ENCODE measurements around the gene LRP1B.

Gene LRP1B

DNA sequence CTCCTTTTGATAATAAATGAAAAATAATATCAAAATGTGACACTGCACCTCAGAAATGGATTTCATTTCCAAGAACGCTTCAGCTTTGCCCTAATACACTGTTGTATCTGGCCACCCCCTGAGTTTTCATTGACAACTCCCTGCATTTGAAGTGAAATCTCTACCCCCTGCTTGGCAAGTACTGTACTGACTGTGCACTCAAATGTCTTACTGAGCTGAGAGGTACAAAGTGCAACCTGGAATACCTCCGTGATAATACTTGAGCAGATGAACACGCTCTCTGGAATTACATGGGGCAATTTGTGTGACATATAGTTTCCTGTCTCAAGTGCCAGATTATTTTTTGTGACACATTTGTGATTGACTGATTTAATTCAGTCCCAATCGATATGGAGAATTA, 231.1 kb downstream of the LRP1B start:
- H3K9me3 ChIP-seq (ENCODE audit: low read length): no peaks in the 10 kb centered on the region
- no peaks in the 10 kb centered on the region for H3K9me2 ChIP-seq (ENCODE audit: low read depth, low read length)
- H3K36me3 ChIP-seq (ENCODE audit: insufficient read depth, low read length): no peaks in the 10 kb centered on the region
- H3K9ac ChIP-seq (ENCODE audit: low read length): no peak overlapping the region
- no peaks in the 10 kb centered on the region for H3K4me1 ChIP-seq (ENCODE audit: insufficient read depth, low read length, severe bottlenecking)
- H3K27me3 ChIP-seq (ENCODE audit: insufficient read depth, low read length): no peaks in the 10 kb centered on the region
- TF ChIP-seq EZH2 (IDR thresholded peaks at IDR 0.05; ENCODE audit: borderline replicate concordance, low read length): no peak
- TF ChIP-seq, protein P1, sequence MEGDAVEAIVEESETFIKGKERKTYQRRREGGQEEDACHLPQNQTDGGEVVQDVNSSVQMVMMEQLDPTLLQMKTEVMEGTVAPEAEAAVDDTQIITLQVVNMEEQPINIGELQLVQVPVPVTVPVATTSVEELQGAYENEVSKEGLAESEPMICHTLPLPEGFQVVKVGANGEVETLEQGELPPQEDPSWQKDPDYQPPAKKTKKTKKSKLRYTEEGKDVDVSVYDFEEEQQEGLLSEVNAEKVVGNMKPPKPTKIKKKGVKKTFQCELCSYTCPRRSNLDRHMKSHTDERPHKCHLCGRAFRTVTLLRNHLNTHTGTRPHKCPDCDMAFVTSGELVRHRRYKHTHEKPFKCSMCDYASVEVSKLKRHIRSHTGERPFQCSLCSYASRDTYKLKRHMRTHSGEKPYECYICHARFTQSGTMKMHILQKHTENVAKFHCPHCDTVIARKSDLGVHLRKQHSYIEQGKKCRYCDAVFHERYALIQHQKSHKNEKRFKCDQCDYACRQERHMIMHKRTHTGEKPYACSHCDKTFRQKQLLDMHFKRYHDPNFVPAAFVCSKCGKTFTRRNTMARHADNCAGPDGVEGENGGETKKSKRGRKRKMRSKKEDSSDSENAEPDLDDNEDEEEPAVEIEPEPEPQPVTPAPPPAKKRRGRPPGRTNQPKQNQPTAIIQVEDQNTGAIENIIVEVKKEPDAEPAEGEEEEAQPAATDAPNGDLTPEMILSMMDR (IDR thresholded peaks at IDR 0.05; ENCODE audit: low read length): no peak
- H3F3A ChIP-seq (ENCODE audit: insufficient read depth, low read length): no peaks in the 10 kb centered on the region
- no peaks in the 10 kb centered on the region for H3K79me2 ChIP-seq (ENCODE audit: insufficient read depth, low read length)
- no peaks in the 10 kb centered on the region for H4K20me1 ChIP-seq (ENCODE audit: insufficient read depth, low read length)
- no peak overlapping the region for H2AFZ ChIP-seq (ENCODE audit: low read length)
- no peak overlapping the region for H3K27ac ChIP-seq (ENCODE audit: low read depth, low read length, poor library complexity, severe bottlenecking)
- no peak overlapping the region for H3K4me3 ChIP-seq (ENCODE audit: low read depth, low read length, poor library complexity, severe bottlenecking)
- no peak overlapping the region for H3K4me2 ChIP-seq (ENCODE audit: low read length)

DNA sequence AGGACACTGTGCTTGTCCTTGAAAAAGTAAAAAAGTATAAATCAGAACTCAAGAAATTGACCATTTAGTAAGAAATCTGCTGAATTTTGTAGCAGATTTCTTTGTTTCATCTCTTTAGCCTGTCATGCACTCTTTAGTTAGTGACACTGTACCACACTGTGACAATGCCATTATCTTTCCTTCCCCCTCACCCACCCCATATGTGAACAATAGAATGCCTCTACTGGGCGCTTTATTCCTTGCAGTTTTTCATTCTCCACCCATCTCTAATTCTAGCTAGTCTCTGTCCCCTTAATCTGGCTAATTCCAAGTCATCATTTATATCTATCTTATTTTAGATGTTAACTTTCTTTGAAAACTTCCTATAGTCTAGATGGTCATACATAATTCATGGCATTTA, 241.0 kb downstream of the LRP1B start:
- H3K9ac ChIP-seq (ENCODE audit: low read length): no peak overlapping the region
- TF ChIP-seq, protein P1 (IDR thresholded peaks at IDR 0.05; ENCODE audit: low read length): no peak
- TF ChIP-seq EZH2 (IDR thresholded peaks at IDR 0.05; ENCODE audit: borderline replicate concordance, low read length): no peak
- H2AFZ ChIP-seq (ENCODE audit: low read length): no peak overlapping the region

DNA sequence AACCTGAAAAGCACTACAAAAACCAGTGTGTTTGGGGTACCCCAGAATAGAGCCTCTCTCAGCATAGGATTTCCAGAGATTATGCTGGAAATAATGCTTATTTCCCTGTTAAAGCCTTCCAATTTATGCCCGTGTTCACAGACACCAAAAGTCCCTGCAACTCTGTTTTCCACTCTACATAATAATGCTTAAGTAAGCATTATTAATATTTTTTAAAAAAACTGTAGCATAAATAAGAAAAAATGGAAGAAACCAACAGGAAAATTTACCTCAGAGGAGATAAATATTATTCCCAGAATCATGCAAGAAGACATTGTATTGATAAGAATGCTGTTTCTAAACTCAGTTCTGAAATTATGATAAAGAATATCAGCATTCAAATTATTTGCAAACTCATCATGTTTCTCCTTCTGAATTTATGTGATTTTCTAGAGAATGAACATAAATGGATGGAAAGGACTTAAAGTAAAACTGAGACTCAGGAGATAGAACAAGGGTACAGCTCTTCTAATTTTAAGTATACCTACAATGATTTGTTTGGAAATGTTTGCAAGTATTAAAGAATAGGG, 241.7 kb downstream of the LRP1B start:
- Histone ChIP-seq H3K9me3 (ENCODE audit: low read length) (no peaks in the 10 kb centered on the region), H4K20me1 (ENCODE audit: insufficient read depth, low read length) (no peaks in the 10 kb centered on the region)

More for the DNA sequence above, 241.0 kb downstream of the LRP1B start:
- no peaks in the 10 kb centered on the region for H3K79me2 ChIP-seq (ENCODE audit: insufficient read depth, low read length)
- no peaks in the 10 kb centered on the region for H4K20me1 ChIP-seq (ENCODE audit: insufficient read depth, low read length)
- H3K36me3 ChIP-seq (ENCODE audit: insufficient read depth, low read length): no peaks in the 10 kb centered on the region
- no peak overlapping the region for H3K4me3 ChIP-seq (ENCODE audit: low read depth, low read length, poor library complexity, severe bottlenecking)
- no peaks in the 10 kb centered on the region for H3K4me1 ChIP-seq (ENCODE audit: insufficient read depth, low read length, severe bottlenecking)
- H3K27me3 ChIP-seq (ENCODE audit: insufficient read depth, low read length): no peaks in the 10 kb centered on the region
- H3K9me2 ChIP-seq (ENCODE audit: low read depth, low read length): no peaks in the 10 kb centered on the region
- no peaks in the 10 kb centered on the region for H3F3A ChIP-seq (ENCODE audit: insufficient read depth, low read length)
- H3K9me3 ChIP-seq (ENCODE audit: low read length): no peaks in the 10 kb centered on the region
- no peak overlapping the region for H3K4me2 ChIP-seq (ENCODE audit: low read length)
- no peak overlapping the region for H3K27ac ChIP-seq (ENCODE audit: low read depth, low read length, poor library complexity, severe bottlenecking)

More for the DNA sequence above, 241.7 kb downstream of the LRP1B start:
- H2AFZ ChIP-seq (ENCODE audit: low read length): no peak overlapping the region
- TF ChIP-seq, protein P1 (IDR thresholded peaks at IDR 0.05; ENCODE audit: low read length): no peak
- TF ChIP-seq EZH2 (IDR thresholded peaks at IDR 0.05; ENCODE audit: borderline replicate concordance, low read length): no peak
- no peak overlapping the region for H3K4me3 ChIP-seq (ENCODE audit: low read depth, low read length, poor library complexity, severe bottlenecking)
- no peak overlapping the region for H3K4me2 ChIP-seq (ENCODE audit: low read length)
- no peaks in the 10 kb centered on the region for H3K36me3 ChIP-seq (ENCODE audit: insufficient read depth, low read length)
- no peaks in the 10 kb centered on the region for H3K27me3 ChIP-seq (ENCODE audit: insufficient read depth, low read length)
- no peaks in the 10 kb centered on the region for H3K79me2 ChIP-seq (ENCODE audit: insufficient read depth, low read length)
- no peak overlapping the region for H3K27ac ChIP-seq (ENCODE audit: low read depth, low read length, poor library complexity, severe bottlenecking)
- H3K9ac ChIP-seq (ENCODE audit: low read length): no peak overlapping the region
- H3K4me1 ChIP-seq (ENCODE audit: insufficient read depth, low read length, severe bottlenecking): no peaks in the 10 kb centered on the region
- H3F3A ChIP-seq (ENCODE audit: insufficient read depth, low read length): no peaks in the 10 kb centered on the region
- no peaks in the 10 kb centered on the region for H3K9me2 ChIP-seq (ENCODE audit: low read depth, low read length)
